Natural killer cell (primary cell): ENCODE measurements around the gene IL17C. TPM values are rescaled to one million over a fixed set of nuclear protein-coding genes. Genes with fewer than 3 reads are reported as not detected.
A peak's percentile ranks its signal among the peaks of the same experiment; 100 is the strongest.

Source experiments
- ATAC-seq, 3 donors: fragments of 150-1000 bp in 2 of 3; fragments of 200-7000 bp in 1 of 3; cut with Tn5 transposase; 1 replicate in 1 of 3; 2 replicates in 2 of 3; pipeline ENCODE4 v1.10.0; 2021; ENCODE audit warnings: mild to moderate bottlenecking in 2 of 3, moderate library complexity in 2 of 3
- DNase-seq, 2 donors: peaks; one replicate each; pipeline versions ENCODE4 v3.0.0 to v3.0.0-alpha.2; 2013 to 2021; ENCODE audit warnings: mixed read lengths in 1 of 2
- H3K27ac ChIP-seq: one replicate; pipeline ENCODE4 v1.5.1; 2013; ENCODE audit warnings: mild to moderate bottlenecking, low read length
- H3K27me3 ChIP-seq: one replicate; pipeline ENCODE4 v1.6.1; 2013; ENCODE audit warnings: low read length; ENCODE audit not compliant: control insufficient read depth, insufficient read depth
- H3K36me3 ChIP-seq: one replicate; pipeline ENCODE4 v1.6.1; 2013; ENCODE audit warnings: low read length; ENCODE audit not compliant: control insufficient read depth, insufficient read depth
- H3K4me1 ChIP-seq: one replicate; pipeline ENCODE4 v1.6.1; 2013; ENCODE audit warnings: low read length; ENCODE audit not compliant: control insufficient read depth, insufficient read depth
- H3K4me3 ChIP-seq: one replicate; pipeline ENCODE4 v1.5.1; 2013; ENCODE audit warnings: low read length
- H3K9me3 ChIP-seq: one replicate; pipeline ENCODE4 v1.6.1; 2013; ENCODE audit warnings: low read length; ENCODE audit not compliant: control insufficient read depth, insufficient read depth
- H3K27ac Mint-ChIP-seq, 2 donors: one replicate each; pipeline ENCODE4 v1.8.0; 2022; ENCODE audit warnings: mild to moderate bottlenecking in 2 of 2, mixed read lengths in 2 of 2, moderate library complexity in 1 of 2
- H3K27me3 Mint-ChIP-seq, 2 donors: one replicate each; pipeline ENCODE4 v1.8.0; 2022; ENCODE audit warnings: low read depth in 2 of 2, mixed read lengths in 2 of 2
- H3K36me3 Mint-ChIP-seq: one replicate; pipeline ENCODE4 v1.8.0; 2022; ENCODE audit warnings: mixed read lengths
- H3K4me1 Mint-ChIP-seq, 2 donors: one replicate each; pipeline ENCODE4 v1.8.0; 2022; ENCODE audit warnings: mixed read lengths in 2 of 2
- H3K4me3 Mint-ChIP-seq: one replicate; pipeline ENCODE4 v1.8.0; 2022; ENCODE audit warnings: mild to moderate bottlenecking, moderate library complexity, mixed read lengths
- H3K9me3 Mint-ChIP-seq, 2 donors: one replicate each; pipeline ENCODE4 v1.8.0; 2022; ENCODE audit warnings: mixed read lengths in 2 of 2
- CTCF ChIP-seq: fragments of 200-600 bp; IDR thresholded peaks from one replicate; pipeline ENCODE4 v1.8.0; 2022; ENCODE audit warnings: antibody characterized with exemption
- WGBS: methylation state at CpG from one replicate; pipeline ENCODE4 v1.1.7; 2013; ENCODE audit warnings: missing lambda C conversion rate; ENCODE audit not compliant: insufficient coverage; 5-methylcytosine and 5-hydroxymethylcytosine counted together
- intact Hi-C: fragments of 100-400 bp; cut with micrococcal nuclease; formaldehyde crosslinking; loops from one replicate; pipeline ENCODE4 v1.14.2; 2022
- total RNA-seq, 4 donors: library from RNA; stranded (reverse); fragments of 120-200 nt in 1 of 4; gene quantifications; one replicate each; pipeline versions ENCODE4 v1.2.3 to v1.2.4, GENCODE V29; 2013 to 2022

The IL17C gene
- total RNA-seq, 3 donors from 2014 or later (not counting 1 experiment from before 2014, with no cell fraction given): 0.61 to 3.0 (median 1.2) TPM

- no peaks in the 10 kb centered on the region for H3K27me3 Mint-ChIP-seq
- Histone ChIP-seq H3K36me3 (peaks cover 25% of the 10 kb centered on the region), H3K9me3 (no peaks in the 10 kb centered on the region), H3K27ac (peak overlapping the region; percentile 99), H3K27me3 (no peaks in the 10 kb centered on the region), H3K4me3 (no peak overlapping the region), H3K4me1 (peaks cover 63% of the 10 kb centered on the region)
- peak overlapping the region; percentile 96 to 99 for H3K27ac Mint-ChIP-seq
- H3K4me1 Mint-ChIP-seq: peaks cover 36 to 45% of the 10 kb centered on the region in 2 donors
- no peak for ATAC-seq
- H3K9me3 Mint-ChIP-seq: no peaks in the 10 kb centered on the region
- no peak for DNase-seq
- H3K36me3 Mint-ChIP-seq: no peaks in the 10 kb centered on the region
- 72% methylated on average over 28 of the region's 28 CpGs for WGBS
- peak overlapping the region; percentile 78 for H3K4me3 Mint-ChIP-seq
- no peak for TF ChIP-seq CTCF
- intact Hi-C loops: loop anchor here (1.0 to 5.0 kb wide), 2 partner anchors 9 to 1267 kb away; partner anchors contain the start of gene MVD
Observed at GRCh38 chr16:88654363-88655052, 16.1 kb downstream of the IL17C start.

GRCh38 chr16:88655053-88655732 lies 16.8 kb downstream of the IL17C start:
- peak overlapping the region; percentile 78 for H3K4me3 Mint-ChIP-seq
- no peaks in the 10 kb centered on the region for H3K27me3 Mint-ChIP-seq
- H3K9me3 ChIP-seq: no peaks in the 10 kb centered on the region
- H3K4me3 ChIP-seq: no peak overlapping the region
- peaks cover 56% of the 10 kb centered on the region for H3K4me1 ChIP-seq
- TF ChIP-seq CTCF: no peak
- ATAC-seq (no peak), DNase-seq (peak in 1 of 2 donors; percentile 38)
- no peaks in the 10 kb centered on the region for H3K9me3 Mint-ChIP-seq
- intact Hi-C loops: no loop called here
- no peaks in the 10 kb centered on the region for H3K27me3 ChIP-seq
- H3K27ac ChIP-seq: peak overlapping the region; percentile 99
- 92% methylated on average over 50 of the region's 50 CpGs for WGBS
- peak overlapping the region; percentile 96 to 99 for H3K27ac Mint-ChIP-seq
- H3K36me3 Mint-ChIP-seq: no peaks in the 10 kb centered on the region
- H3K36me3 ChIP-seq: peaks cover 28% of the 10 kb centered on the region
- peaks cover 33 to 42% of the 10 kb centered on the region in 2 donors for H3K4me1 Mint-ChIP-seq

GRCh38 chr16:88655733-88656281 lies 17.4 kb downstream of the IL17C start:
- Mint-ChIP-seq H3K27me3 (no peaks in the 10 kb centered on the region), H3K4me1 (peaks cover 31 to 42% of the 10 kb centered on the region in 2 donors), H3K9me3 (no peaks in the 10 kb centered on the region), H3K4me3 (no peak overlapping the region), H3K36me3 (no peaks in the 10 kb centered on the region), H3K27ac (peak overlapping the region; percentile 68 to 96)
- ATAC-seq: no peak
- no peak for TF ChIP-seq CTCF
- H3K36me3 ChIP-seq: peaks cover 28% of the 10 kb centered on the region
- peak overlapping the region; percentile 99 for H3K27ac ChIP-seq
- peaks cover 56% of the 10 kb centered on the region for H3K4me1 ChIP-seq
- no peaks in the 10 kb centered on the region for H3K9me3 ChIP-seq
- no peak overlapping the region for H3K4me3 ChIP-seq
- no peaks in the 10 kb centered on the region for H3K27me3 ChIP-seq
- DNase-seq: no peak
- 89% methylated on average over 29 of the region's 29 CpGs for WGBS
- intact Hi-C loops: no loop called here
